PC-3 (cell line): ENCODE results near the gene ITGB4.

Source experiments
- EZH2 ChIP-seq: fragments of 300-600 bp; sonication (generic); IDR thresholded peaks from one replicate; pipeline ENCODE4 v1.6.1; 2017; ENCODE audit warnings: antibody characterized with exemption, mild to moderate bottlenecking, low read length; ENCODE audit not compliant: unreplicated experiment
- EZH2phosphoT487 ChIP-seq: fragments of 300-600 bp; sonication (generic); IDR thresholded peaks from 2 replicates; pipeline ENCODE4 v1.6.1; 2018; ENCODE audit warnings: mild to moderate bottlenecking, antibody characterized with exemption, low read length, borderline replicate concordance
- TF ChIP-seq, protein P1 (sequence below): fragments of 300-600 bp; sonication (generic); conservative IDR thresholded peaks from 2 replicates; pipeline ENCODE4 v1.5.1; 2017; ENCODE audit warnings: antibody characterized with exemption, low read depth, mild to moderate bottlenecking, low read length

DNA sequence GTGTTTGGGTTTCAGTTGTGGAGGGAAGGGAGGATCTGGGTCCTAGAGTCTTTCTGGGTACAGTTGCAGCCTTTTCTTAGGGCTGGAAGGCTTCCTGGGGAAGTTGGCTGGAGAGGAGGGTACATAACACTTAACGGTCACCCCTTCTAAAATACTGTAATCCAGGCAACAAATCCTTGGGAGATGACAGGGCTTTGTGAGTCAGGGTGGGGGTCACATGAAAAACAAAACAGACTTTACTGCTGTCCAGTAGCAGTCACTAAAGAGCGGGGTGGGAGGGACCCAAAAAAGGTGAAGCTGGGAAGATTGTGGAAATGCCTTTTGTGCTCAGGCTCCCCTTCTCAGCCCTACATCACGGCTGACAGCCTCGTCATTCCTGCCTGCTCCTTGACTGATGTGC is 47.8 kb upstream of the ITGB4 start:
- TF ChIP-seq, protein P1, sequence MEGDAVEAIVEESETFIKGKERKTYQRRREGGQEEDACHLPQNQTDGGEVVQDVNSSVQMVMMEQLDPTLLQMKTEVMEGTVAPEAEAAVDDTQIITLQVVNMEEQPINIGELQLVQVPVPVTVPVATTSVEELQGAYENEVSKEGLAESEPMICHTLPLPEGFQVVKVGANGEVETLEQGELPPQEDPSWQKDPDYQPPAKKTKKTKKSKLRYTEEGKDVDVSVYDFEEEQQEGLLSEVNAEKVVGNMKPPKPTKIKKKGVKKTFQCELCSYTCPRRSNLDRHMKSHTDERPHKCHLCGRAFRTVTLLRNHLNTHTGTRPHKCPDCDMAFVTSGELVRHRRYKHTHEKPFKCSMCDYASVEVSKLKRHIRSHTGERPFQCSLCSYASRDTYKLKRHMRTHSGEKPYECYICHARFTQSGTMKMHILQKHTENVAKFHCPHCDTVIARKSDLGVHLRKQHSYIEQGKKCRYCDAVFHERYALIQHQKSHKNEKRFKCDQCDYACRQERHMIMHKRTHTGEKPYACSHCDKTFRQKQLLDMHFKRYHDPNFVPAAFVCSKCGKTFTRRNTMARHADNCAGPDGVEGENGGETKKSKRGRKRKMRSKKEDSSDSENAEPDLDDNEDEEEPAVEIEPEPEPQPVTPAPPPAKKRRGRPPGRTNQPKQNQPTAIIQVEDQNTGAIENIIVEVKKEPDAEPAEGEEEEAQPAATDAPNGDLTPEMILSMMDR = no peak
- TF ChIP-seq EZH2 (no peak), EZH2phosphoT487 (no peak)
